IMR-90 (cell line): Measurements from ENCODE around the gene ZDHHC16. TPM values are rescaled to one million over a fixed set of nuclear protein-coding genes. Genes with fewer than 3 reads are reported as not detected.

Experiments used
- FOS ChIP-seq: fragments of 150-350 bp; IDR thresholded peaks from 2 replicates; pipeline ENCODE4 v1.6.1; 2016; ENCODE audit warnings: low read depth, low read length
- MAFK ChIP-seq: IDR thresholded peaks from 2 replicates; pipeline ENCODE4 v1.6.1; 2012; ENCODE audit warnings: low read depth, low read length, improper control_type of control experiment
- MAZ ChIP-seq: IDR thresholded peaks from 2 replicates; pipeline ENCODE4 v1.6.1; 2012; ENCODE audit warnings: low read depth, mild to moderate bottlenecking, low read length, improper control_type of control experiment, moderate library complexity, borderline replicate concordance
- RAD21 ChIP-seq: IDR thresholded peaks from 2 replicates; pipeline ENCODE4 v1.6.1; 2012; ENCODE audit warnings: low read length, improper control_type of control experiment
- RCOR1 ChIP-seq: IDR thresholded peaks from 2 replicates; pipeline ENCODE4 v1.6.1; 2012; ENCODE audit warnings: mild to moderate bottlenecking, low read length, improper control_type of control experiment; ENCODE audit not compliant: insufficient replicate concordance
- RFX5 ChIP-seq: IDR thresholded peaks from 2 replicates; pipeline ENCODE4 v1.8.0; 2012; ENCODE audit warnings: low read depth, mild to moderate bottlenecking, low read length, moderate library complexity
- polyA plus RNA-seq, 3 experiments: library from polyadenylated mRNA; depleted of rRNA; stranded (reverse); fragments of >200 nt; gene quantifications; 2 replicates each; pipeline ENCODE4 v1.2.3, GENCODE V29; 2012; ENCODE audit warnings: low replicate concordance in 1 of 3
- total RNA-seq: library from RNA; depleted of rRNA; stranded (reverse); fragments of >200 nt; gene quantifications from 2 replicates; pipeline ENCODE4 v1.2.3, GENCODE V29; 2012
- TF ChIP-seq, protein P1 (sequence below): conservative IDR thresholded peaks from 2 replicates; pipeline ENCODE4 v1.5.1; 2012; ENCODE audit warnings: mild to moderate bottlenecking, low read depth, low read length, improper control_type of control experiment

Gene ZDHHC16
- total and polyA plus RNA-seq, 2 of the 4 experiments (the other 2 are of a cell fraction), result 54.7 to 64.0 TPM

DNA sequence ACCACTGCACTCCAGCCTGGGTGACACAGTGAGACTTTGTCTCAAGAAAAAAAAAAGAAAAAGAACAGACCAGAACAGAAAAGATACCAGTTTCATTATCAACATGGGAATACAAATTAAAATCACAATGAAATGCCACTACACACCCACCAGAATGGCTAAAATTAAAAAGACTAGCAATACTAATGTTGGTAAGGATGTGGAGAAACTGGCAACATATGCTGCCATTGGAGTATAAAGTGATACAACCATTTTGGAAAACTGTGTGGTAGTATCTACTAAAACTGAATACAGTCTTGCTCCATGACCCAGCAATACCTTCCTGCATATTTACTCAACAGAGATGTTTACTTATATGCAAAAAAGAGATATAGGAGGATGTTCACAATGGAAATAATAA, 41.9 kb upstream of the ZDHHC16 start (continued):
- TF ChIP-seq, protein P1, sequence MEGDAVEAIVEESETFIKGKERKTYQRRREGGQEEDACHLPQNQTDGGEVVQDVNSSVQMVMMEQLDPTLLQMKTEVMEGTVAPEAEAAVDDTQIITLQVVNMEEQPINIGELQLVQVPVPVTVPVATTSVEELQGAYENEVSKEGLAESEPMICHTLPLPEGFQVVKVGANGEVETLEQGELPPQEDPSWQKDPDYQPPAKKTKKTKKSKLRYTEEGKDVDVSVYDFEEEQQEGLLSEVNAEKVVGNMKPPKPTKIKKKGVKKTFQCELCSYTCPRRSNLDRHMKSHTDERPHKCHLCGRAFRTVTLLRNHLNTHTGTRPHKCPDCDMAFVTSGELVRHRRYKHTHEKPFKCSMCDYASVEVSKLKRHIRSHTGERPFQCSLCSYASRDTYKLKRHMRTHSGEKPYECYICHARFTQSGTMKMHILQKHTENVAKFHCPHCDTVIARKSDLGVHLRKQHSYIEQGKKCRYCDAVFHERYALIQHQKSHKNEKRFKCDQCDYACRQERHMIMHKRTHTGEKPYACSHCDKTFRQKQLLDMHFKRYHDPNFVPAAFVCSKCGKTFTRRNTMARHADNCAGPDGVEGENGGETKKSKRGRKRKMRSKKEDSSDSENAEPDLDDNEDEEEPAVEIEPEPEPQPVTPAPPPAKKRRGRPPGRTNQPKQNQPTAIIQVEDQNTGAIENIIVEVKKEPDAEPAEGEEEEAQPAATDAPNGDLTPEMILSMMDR, result no peak
- no peak for TF ChIP-seq FOS
- TF ChIP-seq RCOR1, result no peak
- no peak for TF ChIP-seq RFX5
- TF ChIP-seq MAFK, result no peak
- TF ChIP-seq RAD21, result no peak
- TF ChIP-seq MAZ, result no peak
